ENCODE measurements around the gene GRK5. TPM values are rescaled to one million over a fixed set of nuclear protein-coding genes. Genes with fewer than 3 reads are reported as not detected.

GRK5 gene
- total RNA-seq, 2 donors from 2014 or later = 11.1 to 16.2 TPM

- peaks cover 2% of the 10 kb centered on the region for H3K9me3 Mint-ChIP-seq
- H3K27ac Mint-ChIP-seq = no peak overlapping the region
- ATAC-seq (no peak), DNase-seq (ENCODE audit: low spot score) (no peak)
- H3K4me3 Mint-ChIP-seq = no peak overlapping the region
- H3K27me3 Mint-ChIP-seq = peaks cover 0 to 6% of the 10 kb centered on the region in 2 donors
- H3K36me3 Mint-ChIP-seq = no peaks in the 10 kb centered on the region
- peaks cover 3 to 9% of the 10 kb centered on the region in 2 donors for H3K4me1 Mint-ChIP-seq (ENCODE audit: low read depth in 2 of 2)
These were observed 261.4 kb downstream of the GRK5 start for GRCh38 chr10:119468542-119469324.

GRCh38 chr10:119469325-119469707 lies 261.9 kb downstream of the GRK5 start:
- Mint-ChIP-seq H3K9me3 (peaks cover 2% of the 10 kb centered on the region), H3K36me3 (no peaks in the 10 kb centered on the region), H3K27me3 (peaks cover 0 to 9% of the 10 kb centered on the region in 2 donors), H3K4me3 (no peak overlapping the region), H3K27ac (no peak overlapping the region), H3K4me1 (ENCODE audit: low read depth in 2 of 2) (peaks cover 3 to 9% of the 10 kb centered on the region in 2 donors)
- ATAC-seq (no peak), DNase-seq (ENCODE audit: low spot score) (no peak)

GRCh38 chr10:119469846-119470245 lies 262.5 kb downstream of the GRK5 start:
- Mint-ChIP-seq H3K27ac (no peak overlapping the region), H3K36me3 (no peaks in the 10 kb centered on the region), H3K4me1 (ENCODE audit: low read depth in 2 of 2) (peaks cover 3 to 9% of the 10 kb centered on the region in 2 donors), H3K27me3 (peaks cover 0 to 8% of the 10 kb centered on the region in 2 donors), H3K9me3 (peaks cover 1% of the 10 kb centered on the region), H3K4me3 (no peak overlapping the region)
- ATAC-seq (no peak), DNase-seq (ENCODE audit: low spot score) (no peak)

- Mint-ChIP-seq H3K4me3 (no peak overlapping the region), H3K27ac (no peak overlapping the region), H3K4me1 (ENCODE audit: low read depth in 2 of 2) (peaks cover 3 to 9% of the 10 kb centered on the region in 2 donors), H3K36me3 (no peaks in the 10 kb centered on the region), H3K27me3 (peaks cover 0 to 6% of the 10 kb centered on the region in 2 donors), H3K9me3 (no peaks in the 10 kb centered on the region)
- ATAC-seq (no peak), DNase-seq (ENCODE audit: low spot score) (no peak)
These were observed 263.7 kb downstream of the GRK5 start for GRCh38 chr10:119470920-119471702.

GRCh38 chr10:119473771-119474170 lies 266.4 kb downstream of the GRK5 start:
- Mint-ChIP-seq H3K4me1 (ENCODE audit: low read depth in 2 of 2) (peaks cover 13 to 15% of the 10 kb centered on the region in 2 donors), H3K9me3 (no peaks in the 10 kb centered on the region), H3K4me3 (no peak overlapping the region), H3K27ac (no peak overlapping the region), H3K36me3 (no peaks in the 10 kb centered on the region), H3K27me3 (peaks cover 12 to 19% of the 10 kb centered on the region in 2 donors)
- no peak for ATAC-seq
- DNase-seq (ENCODE audit: low spot score) = no peak

- H3K27ac Mint-ChIP-seq = no peak overlapping the region
These were observed 267.2 kb downstream of the GRK5 start for GRCh38 chr10:119474606-119475005.

GRCh38 chr10:119477444-119477843 lies 270.1 kb downstream of the GRK5 start:
- peak overlapping the region in 1 of 2 donors; percentile 54 for H3K27ac Mint-ChIP-seq
- H3K4me1 Mint-ChIP-seq (ENCODE audit: low read depth in 2 of 2) = peaks cover 17 to 19% of the 10 kb centered on the region in 2 donors
- DNase-seq (ENCODE audit: low spot score) = no peak
- peaks cover 12 to 22% of the 10 kb centered on the region in 2 donors for H3K27me3 Mint-ChIP-seq
- no peaks in the 10 kb centered on the region for H3K36me3 Mint-ChIP-seq
- no peaks in the 10 kb centered on the region for H3K9me3 Mint-ChIP-seq
- ATAC-seq = peak in 1 of 2 donors; percentile 41
- H3K4me3 Mint-ChIP-seq = peak overlapping the region; percentile 65

More at GRCh38 chr10:119474606-119475005, 267.2 kb downstream of the GRK5 start:
- ATAC-seq = no peak
- H3K4me3 Mint-ChIP-seq = no peak overlapping the region
- no peaks in the 10 kb centered on the region for H3K36me3 Mint-ChIP-seq
- H3K27me3 Mint-ChIP-seq = peaks cover 12 to 22% of the 10 kb centered on the region in 2 donors
- peaks cover 17 to 19% of the 10 kb centered on the region in 2 donors for H3K4me1 Mint-ChIP-seq (ENCODE audit: low read depth in 2 of 2)
- DNase-seq (ENCODE audit: low spot score) = no peak
- no peaks in the 10 kb centered on the region for H3K9me3 Mint-ChIP-seq

- no peak for DNase-seq (ENCODE audit: low spot score)
These were observed 270.9 kb downstream of the GRK5 start for GRCh38 chr10:119478111-119478802.

GRCh38 chr10:119478811-119479341 lies 271.5 kb downstream of the GRK5 start:
- H3K4me1 Mint-ChIP-seq (ENCODE audit: low read depth in 2 of 2) = peaks cover 17 to 19% of the 10 kb centered on the region in 2 donors
- ATAC-seq (no peak), DNase-seq (ENCODE audit: low spot score) (no peak)
- peaks cover 12 to 22% of the 10 kb centered on the region in 2 donors for H3K27me3 Mint-ChIP-seq
- H3K4me3 Mint-ChIP-seq = peak overlapping the region; percentile 65
- H3K36me3 Mint-ChIP-seq = no peaks in the 10 kb centered on the region
- no peaks in the 10 kb centered on the region for H3K9me3 Mint-ChIP-seq
- H3K27ac Mint-ChIP-seq = peak overlapping the region in 1 of 2 donors; percentile 38

More at GRCh38 chr10:119478111-119478802, 270.9 kb downstream of the GRK5 start:
- H3K27ac Mint-ChIP-seq = peak overlapping the region in 1 of 2 donors; percentile 54
- H3K36me3 Mint-ChIP-seq = no peaks in the 10 kb centered on the region
- peaks cover 12 to 22% of the 10 kb centered on the region in 2 donors for H3K27me3 Mint-ChIP-seq
- H3K9me3 Mint-ChIP-seq = no peaks in the 10 kb centered on the region
- peak; percentile 68 to 90 for ATAC-seq
- H3K4me3 Mint-ChIP-seq = peak overlapping the region; percentile 65
- peaks cover 17 to 19% of the 10 kb centered on the region in 2 donors for H3K4me1 Mint-ChIP-seq (ENCODE audit: low read depth in 2 of 2)

GRCh38 chr10:119479532-119479931 lies 272.2 kb downstream of the GRK5 start:
- H3K27ac Mint-ChIP-seq = no peak overlapping the region
- H3K36me3 Mint-ChIP-seq = no peaks in the 10 kb centered on the region
- ATAC-seq = no peak
- DNase-seq (ENCODE audit: low spot score) = no peak
- no peak overlapping the region for H3K4me3 Mint-ChIP-seq
- peaks cover 12 to 20% of the 10 kb centered on the region in 2 donors for H3K27me3 Mint-ChIP-seq
- H3K9me3 Mint-ChIP-seq = no peaks in the 10 kb centered on the region
- H3K4me1 Mint-ChIP-seq (ENCODE audit: low read depth in 2 of 2) = peaks cover 17 to 19% of the 10 kb centered on the region in 2 donors

- Mint-ChIP-seq H3K4me1 (ENCODE audit: low read depth in 2 of 2) (peaks cover 17 to 19% of the 10 kb centered on the region in 2 donors), H3K27me3 (peaks cover 12 to 20% of the 10 kb centered on the region in 2 donors), H3K4me3 (no peak overlapping the region), H3K36me3 (no peaks in the 10 kb centered on the region), H3K27ac (no peak overlapping the region), H3K9me3 (no peaks in the 10 kb centered on the region)
- no peak for ATAC-seq
- DNase-seq (ENCODE audit: low spot score) = no peak
These were observed 273.3 kb downstream of the GRK5 start for GRCh38 chr10:119480667-119481066.

GRCh38 chr10:119481781-119482426 lies 274.5 kb downstream of the GRK5 start:
- Mint-ChIP-seq H3K4me1 (ENCODE audit: low read depth in 2 of 2) (peaks cover 17 to 19% of the 10 kb centered on the region in 2 donors), H3K9me3 (no peaks in the 10 kb centered on the region), H3K27ac (no peak overlapping the region), H3K27me3 (peaks cover 10 to 12% of the 10 kb centered on the region in 2 donors), H3K4me3 (no peak overlapping the region), H3K36me3 (no peaks in the 10 kb centered on the region)
- no peak for ATAC-seq
- DNase-seq (ENCODE audit: low spot score) = no peak

GRCh38 chr10:119483001-119483400 lies 275.6 kb downstream of the GRK5 start:
- Mint-ChIP-seq H3K4me3 (no peak overlapping the region), H3K36me3 (no peaks in the 10 kb centered on the region), H3K9me3 (no peaks in the 10 kb centered on the region), H3K27ac (no peak overlapping the region), H3K27me3 (peaks cover 0 to 4% of the 10 kb centered on the region in 2 donors), H3K4me1 (ENCODE audit: low read depth in 2 of 2) (peaks cover 9 to 10% of the 10 kb centered on the region in 2 donors)
- DNase-seq (ENCODE audit: low spot score) (no peak), ATAC-seq (no peak)

All from natural killer cell treated with Interleukin-12 subunit alpha and Interleukin-12 subunit beta and Interleukin-15 and Interleukin-18, amount 100 ng/mL, for 72 hours (primary cell).